GM18508 (cell line): ENCODE results near the gene ARTN.
A peak's percentile ranks its signal among the peaks of the same experiment; 100 is the strongest.

Source experiments
- ATAC-seq: cut with Tn5 transposase; IDR thresholded peaks from one replicate; pipeline ENCODE4 v1.9.1; 2021; ENCODE audit warnings: moderate number of reproducible peaks; ENCODE audit not compliant: insufficient read depth, unreplicated experiment

ARTN gene

DNA sequence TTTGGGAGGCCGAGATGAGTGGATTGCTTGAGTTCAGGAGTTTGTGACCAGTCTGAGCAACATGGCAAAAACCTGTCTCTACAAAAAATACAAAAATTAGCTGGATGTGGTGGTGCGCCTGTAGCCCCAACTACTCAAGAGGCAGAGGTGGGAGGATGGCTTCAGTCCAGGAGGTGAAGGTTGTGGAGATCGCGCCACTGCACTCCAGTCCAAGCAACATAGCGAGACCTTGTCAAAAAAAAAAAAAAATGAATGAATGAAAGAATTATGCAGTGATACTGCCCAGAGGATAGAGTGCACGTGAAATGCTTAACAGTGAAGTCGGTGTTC lies 35.8 kb downstream of the ARTN start:
- ATAC-seq, result no peak

DNA sequence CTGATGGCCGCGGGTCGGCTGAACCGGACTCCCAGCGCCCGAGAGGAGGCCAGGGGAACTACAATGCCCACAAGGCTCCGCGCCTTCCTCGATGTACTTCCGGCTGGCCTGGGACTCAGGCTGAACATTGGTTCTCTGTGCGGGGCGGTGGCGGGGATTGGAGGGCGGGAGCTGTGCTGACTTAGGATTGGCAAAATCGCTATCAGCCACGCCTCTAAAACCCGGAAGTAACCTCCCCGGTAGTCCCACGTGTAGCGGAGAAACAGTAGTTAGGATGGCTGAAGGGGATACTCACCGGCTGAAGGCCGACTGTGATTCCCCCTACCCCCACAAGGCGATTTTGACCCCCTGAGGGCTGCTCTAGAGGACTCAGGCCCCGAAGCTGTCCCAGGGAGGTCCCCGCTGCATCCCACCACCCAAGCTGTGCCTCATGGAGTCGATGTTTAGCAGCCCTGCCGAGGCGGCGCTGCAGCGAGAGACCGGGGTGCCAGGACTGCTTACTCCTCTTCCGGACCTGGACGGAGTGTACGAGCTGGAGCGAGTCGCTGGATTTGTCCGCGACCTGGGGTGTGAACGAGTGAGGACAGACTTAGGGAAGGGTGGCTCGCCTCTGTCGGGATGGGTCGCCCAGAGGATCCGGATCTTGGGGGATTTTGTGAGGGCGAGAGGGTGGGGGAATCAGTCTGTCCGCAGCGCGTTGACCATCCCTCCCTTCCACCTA lies 36.3 kb downstream of the ARTN start, which contains the start of gene DPH2:
Gene DPH2 (plus strand): TSS at position 265 of the 721 bp plus-strand sequence. CDS start 166 bp downstream, at position 431.
- ATAC-seq, result peak; percentile 42

GRCh38 chr1:43970502-43970901 lies 36.9 kb downstream of the ARTN start:
- ATAC-seq, result no peak

- no peak for ATAC-seq
These were observed 37.3 kb downstream of the ARTN start for GRCh38 chr1:43970911-43971310.

DNA sequence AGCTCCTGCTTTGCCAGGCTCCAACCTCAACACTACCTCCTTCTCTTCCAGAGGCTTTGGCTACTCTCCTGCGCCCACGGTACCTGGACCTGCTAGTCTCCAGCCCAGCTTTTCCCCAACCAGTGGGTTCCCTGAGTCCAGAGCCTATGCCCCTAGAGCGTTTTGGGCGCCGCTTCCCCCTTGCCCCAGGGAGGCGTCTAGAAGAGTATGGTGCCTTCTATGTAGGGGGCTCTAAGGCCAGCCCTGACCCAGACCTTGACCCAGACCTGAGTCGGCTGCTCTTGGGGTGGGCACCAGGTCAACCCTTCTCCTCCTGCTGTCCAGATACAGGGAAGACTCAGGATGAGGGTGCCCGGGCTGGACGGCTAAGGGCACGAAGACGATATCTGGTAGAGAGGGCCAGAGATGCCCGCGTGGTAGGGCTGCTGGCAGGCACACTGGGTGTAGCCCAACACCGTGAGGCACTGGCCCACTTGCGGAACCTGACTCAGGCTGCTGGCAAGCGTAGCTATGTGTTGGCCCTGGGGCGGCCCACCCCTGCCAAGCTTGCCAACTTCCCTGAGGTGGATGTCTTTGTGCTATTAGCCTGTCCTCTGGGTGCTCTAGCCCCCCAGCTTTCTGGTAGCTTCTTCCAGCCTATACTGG lies 37.9 kb downstream of the ARTN start:
- no peak for ATAC-seq

DNA sequence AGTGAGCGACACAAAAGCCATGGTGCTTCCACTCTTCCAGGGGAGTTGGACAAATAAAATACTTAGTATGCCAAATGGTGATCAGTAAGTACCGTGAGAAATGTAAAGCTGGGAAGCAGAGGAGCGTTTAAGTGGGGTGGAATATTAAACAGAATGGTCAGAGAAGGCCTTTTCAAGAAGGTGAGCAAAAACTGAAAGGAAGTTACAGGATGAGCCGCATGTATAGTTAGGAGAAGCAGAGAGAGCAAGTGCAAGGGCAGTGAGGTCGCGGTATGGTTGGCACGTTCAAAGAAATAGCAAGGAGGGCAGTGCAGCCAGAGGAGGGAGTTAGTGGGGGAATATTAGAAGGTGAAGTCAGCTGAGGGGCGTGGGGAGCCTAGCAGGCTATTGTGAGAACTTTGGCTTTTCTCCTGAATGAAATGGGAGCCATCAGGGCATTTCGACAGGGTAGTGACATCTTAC lies 40.4 kb downstream of the ARTN start:
- ATAC-seq, result no peak

DNA sequence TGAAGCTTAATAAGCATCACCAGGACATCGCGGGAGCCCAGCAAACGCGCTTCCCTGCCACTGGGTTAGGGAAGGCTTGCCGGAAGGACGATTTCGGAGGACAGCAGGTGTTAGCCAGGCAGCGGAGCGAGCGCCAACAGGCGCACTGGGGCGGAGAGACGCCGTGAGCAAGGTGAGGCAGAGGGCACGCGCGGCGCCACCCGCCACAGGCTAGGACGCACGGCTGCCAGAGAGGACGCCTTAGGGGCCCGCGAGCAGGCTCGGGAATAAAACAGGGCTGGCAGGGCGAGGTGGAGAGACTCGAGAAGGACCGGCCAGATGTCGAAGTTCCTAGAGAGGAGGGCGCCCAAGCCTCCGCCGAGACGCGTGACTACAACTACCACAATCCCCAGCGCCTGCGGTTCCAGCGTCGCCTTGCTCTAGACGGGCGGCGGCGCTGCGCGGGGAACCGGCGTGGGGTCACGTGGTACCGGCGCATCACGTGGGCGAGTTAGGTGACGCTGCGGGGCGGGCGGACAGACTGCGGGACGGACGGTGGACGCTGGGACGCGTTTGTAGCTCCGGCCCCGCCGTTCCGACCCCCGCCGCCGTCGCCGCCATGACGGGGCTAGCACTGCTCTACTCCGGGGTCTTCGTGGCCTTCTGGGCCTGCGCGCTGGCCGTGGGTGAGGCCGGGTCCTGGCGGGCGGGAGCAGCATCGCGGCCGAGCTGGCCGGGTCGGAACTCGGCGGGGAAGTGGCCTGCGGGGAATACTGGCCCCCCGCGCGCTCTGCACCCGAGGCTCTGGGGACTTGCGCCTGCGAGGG lies 41.0 kb downstream of the ARTN start, which contains the start of gene ATP6V0B:
Gene ATP6V0B (plus strand): TSS at position 518 of the 806 bp plus-strand sequence. CDS start 81 bp downstream, at position 599.
- ATAC-seq, result no peak

DNA sequence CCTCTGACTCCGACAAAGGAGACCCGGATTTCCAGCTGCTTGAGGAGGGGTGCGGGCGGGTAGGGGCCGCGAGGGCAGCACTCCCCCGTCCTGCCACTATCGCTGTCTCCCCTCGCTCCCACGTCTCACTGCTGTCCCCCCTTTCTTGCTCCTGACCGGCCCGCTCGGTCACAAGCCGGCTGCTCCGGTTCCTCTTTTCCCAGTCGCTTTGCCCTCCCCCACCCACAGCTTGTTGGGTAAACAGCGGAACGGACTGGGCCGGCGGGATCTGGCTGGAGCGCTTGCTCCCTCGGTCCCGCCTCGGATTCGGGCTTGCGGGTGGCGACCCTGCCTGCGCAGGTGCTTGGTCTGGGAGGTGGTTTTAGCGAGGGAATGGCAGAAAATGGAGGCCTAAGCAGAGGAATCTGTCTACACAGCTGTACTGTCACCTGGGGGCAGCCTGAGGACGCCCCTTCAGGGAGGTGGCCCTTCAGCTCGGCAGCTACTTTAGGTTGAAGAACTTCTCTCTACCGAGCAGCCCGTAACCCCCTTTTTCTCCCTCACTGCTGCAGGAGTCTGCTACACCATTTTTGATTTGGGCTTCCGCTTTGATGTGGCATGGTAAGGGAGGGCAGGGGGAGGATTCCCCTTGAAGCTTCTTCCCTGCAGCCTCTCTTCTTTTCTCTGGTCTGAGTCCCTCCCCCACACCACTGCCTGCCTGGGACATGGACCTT lies 41.8 kb downstream of the ARTN start:
- no peak for ATAC-seq

- no peak for ATAC-seq
These were observed 42.4 kb downstream of the ARTN start for GRCh38 chr1:43976045-43976444.

DNA sequence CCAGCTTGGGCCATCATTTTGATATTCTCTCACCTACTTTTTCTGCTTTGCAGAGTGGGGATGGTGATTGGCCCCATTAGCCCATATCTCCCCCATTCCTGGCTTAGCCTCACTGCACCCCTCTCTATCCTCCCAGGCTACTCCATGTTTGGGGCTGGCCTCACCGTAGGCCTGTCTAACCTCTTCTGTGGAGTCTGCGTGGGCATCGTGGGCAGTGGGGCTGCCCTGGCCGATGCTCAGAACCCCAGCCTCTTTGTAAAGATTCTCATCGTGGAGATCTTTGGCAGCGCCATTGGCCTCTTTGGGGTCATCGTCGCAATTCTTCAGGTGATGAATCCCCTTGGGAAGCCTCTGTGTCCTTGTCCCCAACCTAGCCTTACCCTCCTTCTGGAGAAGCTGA lies 43.3 kb downstream of the ARTN start:
- ATAC-seq, result no peak

DNA sequence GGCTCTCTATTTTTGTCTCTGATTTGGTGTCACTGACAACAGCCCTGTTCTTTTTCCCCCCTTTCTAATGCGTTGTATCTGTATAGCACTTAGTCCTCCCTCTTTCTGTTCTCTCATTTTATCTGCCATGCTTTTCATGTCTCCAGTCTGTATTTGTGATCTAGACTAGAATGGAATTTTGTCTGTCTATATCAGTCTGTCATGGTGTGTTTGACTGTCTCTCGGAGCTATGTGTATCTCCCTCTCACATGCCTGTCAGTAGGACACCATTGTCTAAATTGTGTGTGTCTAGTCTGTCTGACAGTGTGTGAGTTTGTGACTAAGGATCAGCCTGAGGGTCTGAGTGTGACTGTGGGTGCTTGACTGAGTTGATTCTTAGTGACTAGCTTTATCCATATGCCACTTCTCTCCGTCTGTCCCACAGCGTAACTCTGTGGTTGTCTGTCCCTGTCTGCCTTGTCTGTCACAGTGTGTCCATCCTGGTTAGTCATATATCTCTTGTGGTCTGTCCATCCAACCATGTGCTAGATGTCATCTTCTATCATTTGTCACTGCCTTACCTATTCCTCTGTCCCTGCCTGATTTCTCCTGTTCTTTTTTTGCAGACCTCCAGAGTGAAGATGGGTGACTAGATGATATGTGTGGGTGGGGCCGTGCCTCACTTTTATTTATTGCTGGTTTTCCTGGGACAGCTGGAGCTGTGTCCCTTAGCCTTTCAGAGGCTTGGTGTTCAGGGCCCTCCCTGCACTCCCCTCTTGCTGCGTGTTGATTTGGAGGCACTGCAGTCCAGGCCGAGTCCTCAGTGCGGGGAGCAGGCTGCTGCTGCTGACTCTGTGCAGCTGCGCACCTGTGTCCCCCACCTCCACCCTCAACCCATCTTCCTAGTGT lies 44.0 kb downstream of the ARTN start:
- no peak for ATAC-seq

- no peak for ATAC-seq
These were observed 44.6 kb downstream of the ARTN start for GRCh38 chr1:43978264-43978550.

DNA sequence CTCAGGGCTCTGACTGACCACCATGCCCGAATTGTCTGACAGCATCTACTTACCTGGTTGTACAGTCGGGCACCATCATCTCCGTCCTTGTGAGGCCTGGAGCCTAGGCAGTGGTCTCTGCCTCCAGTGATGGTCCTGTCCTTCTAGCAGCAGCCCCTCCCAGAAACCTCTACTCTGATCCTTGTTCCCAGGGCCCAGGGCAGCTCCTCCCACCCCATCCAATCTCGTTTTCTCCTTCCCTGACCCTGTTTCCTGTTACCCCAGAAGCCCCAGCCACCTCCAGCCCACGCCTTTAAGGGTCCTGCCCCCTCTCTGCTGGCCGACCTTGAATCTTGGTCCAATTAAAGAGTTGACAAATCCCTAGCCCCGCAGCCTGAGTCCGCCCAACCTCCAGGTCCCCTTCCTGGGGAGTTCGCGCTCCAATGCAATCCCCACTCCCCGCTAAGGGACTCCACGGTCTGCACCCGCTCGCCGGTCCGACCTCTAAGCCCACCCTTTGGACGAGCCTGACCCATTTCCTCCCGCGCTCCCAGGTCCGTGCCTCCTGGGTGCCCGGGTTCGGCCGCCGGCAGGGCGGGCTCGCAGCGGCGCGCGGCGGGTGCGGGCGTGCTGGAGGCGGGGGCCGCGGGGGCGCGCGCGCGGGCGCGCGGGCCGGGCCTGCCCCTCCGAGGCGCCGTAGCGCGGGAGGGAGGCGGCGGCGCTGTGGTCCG lies 45.1 kb downstream of the ARTN start, which contains the start of gene B4GALT2:
Gene B4GALT2 (plus strand): TSS at position 660 of the 710 bp plus-strand sequence. CDS start 1,951 bp downstream, outside the sequence.
- no peak for ATAC-seq

GRCh38 chr1:43979261-43979527 lies 45.6 kb downstream of the ARTN start:
- ATAC-seq, result no peak

GRCh38 chr1:43979528-43980254 lies 46.1 kb downstream of the ARTN start:
- ATAC-seq, result no peak

GRCh38 chr1:43980255-43981134 lies 46.9 kb downstream of the ARTN start:
- no peak for ATAC-seq

DNA sequence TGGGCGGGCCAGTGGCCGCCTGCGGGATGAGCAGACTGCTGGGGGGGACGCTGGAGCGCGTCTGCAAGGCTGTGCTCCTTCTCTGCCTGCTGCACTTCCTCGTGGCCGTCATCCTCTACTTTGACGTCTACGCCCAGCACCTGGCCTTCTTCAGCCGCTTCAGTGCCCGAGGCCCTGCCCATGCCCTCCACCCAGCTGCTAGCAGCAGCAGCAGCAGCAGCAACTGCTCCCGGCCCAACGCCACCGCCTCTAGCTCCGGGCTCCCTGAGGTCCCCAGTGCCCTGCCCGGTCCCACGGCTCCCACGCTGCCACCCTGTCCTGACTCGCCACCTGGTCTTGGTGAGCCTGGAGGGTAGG lies 47.5 kb downstream of the ARTN start:
- ATAC-seq, result no peak

DNA sequence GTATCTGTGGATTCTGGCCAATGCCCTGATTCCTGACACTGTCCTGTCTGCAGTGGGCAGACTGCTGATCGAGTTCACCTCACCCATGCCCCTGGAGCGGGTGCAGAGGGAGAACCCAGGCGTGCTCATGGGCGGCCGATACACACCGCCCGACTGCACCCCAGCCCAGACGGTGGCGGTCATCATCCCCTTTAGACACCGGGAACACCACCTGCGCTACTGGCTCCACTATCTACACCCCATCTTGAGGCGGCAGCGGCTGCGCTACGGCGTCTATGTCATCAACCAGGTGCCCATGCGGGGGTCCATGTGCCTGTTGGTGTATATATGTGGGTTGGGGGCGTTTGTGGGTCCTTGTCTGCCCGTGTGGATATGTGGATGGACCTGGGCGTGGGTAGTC lies 48.0 kb downstream of the ARTN start:
- no peak for ATAC-seq
